DND-41 (cell line): ENCODE data around the gene BIRC2.

ENCODE experiments used
- ATAC-seq: fragments of 200-7000 bp; cut with Tn5 transposase; 3 replicates; pipeline ENCODE4 v1.9.1; 2021; ENCODE audit warnings: low read depth; ENCODE audit not compliant: insufficient read depth
- DNase-seq: peaks from one replicate; pipeline ENCODE4 v3.0.0-alpha.2; 2020
- H2AFZ ChIP-seq: 2 replicates; pipeline ENCODE4 v1.6.0; 2012; ENCODE audit warnings: low read depth, low read length
- H3K27ac ChIP-seq: 2 replicates; pipeline ENCODE4 v1.5.1; 2012; ENCODE audit warnings: low read length, inconsistent platforms
- H3K27me3 ChIP-seq: fragments of 200-600 bp; sonication (generic); 2 replicates; pipeline ENCODE4 v1.6.0; 2012; ENCODE audit warnings: low read length, mild to moderate bottlenecking, inconsistent platforms; ENCODE audit not compliant: insufficient read depth, poor library complexity
- H3K36me3 ChIP-seq: 2 replicates; pipeline ENCODE4 v1.5.1; 2012; ENCODE audit warnings: low read length, inconsistent platforms; ENCODE audit not compliant: insufficient read depth
- H3K4me1 ChIP-seq: 2 replicates; pipeline ENCODE4 v1.5.1; 2012; ENCODE audit warnings: mild to moderate bottlenecking, low read length; ENCODE audit not compliant: insufficient read depth
- H3K4me2 ChIP-seq: 2 replicates; pipeline ENCODE4 v1.6.0; 2012; ENCODE audit warnings: mild to moderate bottlenecking, moderate library complexity, low read length, inconsistent platforms; ENCODE audit not compliant: insufficient read depth
- H3K4me3 ChIP-seq, 2 experiments: fragments of 200-600 bp in 1 of 2; shearing (Covaris generic) in 1 of 2; 2 replicates each; pipeline ENCODE4 v1.5.1; 2012 to 2016; ENCODE audit warnings: inconsistent platforms in 2 of 2, low read length in 2 of 2, mild to moderate bottlenecking in 2 of 2, low read depth in 1 of 2, moderate library complexity in 1 of 2
- H3K79me2 ChIP-seq: 2 replicates; pipeline ENCODE4 v1.6.0; 2012; ENCODE audit warnings: low read length, inconsistent platforms; ENCODE audit not compliant: insufficient read depth
- H3K9ac ChIP-seq: 2 replicates; pipeline ENCODE4 v1.6.0; 2012; ENCODE audit warnings: low read depth, mild to moderate bottlenecking, inconsistent platforms, low read length, moderate library complexity
- H3K9me3 ChIP-seq: 2 replicates; pipeline ENCODE4 v1.5.1; 2012; ENCODE audit warnings: low read length, moderate library complexity, mild to moderate bottlenecking, inconsistent platforms; ENCODE audit not compliant: insufficient read depth, severe bottlenecking
- H4K20me1 ChIP-seq: 2 replicates; pipeline ENCODE4 v1.6.0; 2012; ENCODE audit warnings: low read length; ENCODE audit not compliant: insufficient read depth
- EZH2 ChIP-seq: IDR thresholded peaks from 3 replicates; pipeline ENCODE4 v1.6.1; 2012; ENCODE audit warnings: borderline replicate concordance, low read depth, mild to moderate bottlenecking, moderate library complexity, low read length, inconsistent platforms; ENCODE audit not compliant: severe bottlenecking
- TF ChIP-seq, protein P1 (sequence below): IDR thresholded peaks from 2 replicates; pipeline ENCODE4 v1.5.1; 2012; ENCODE audit warnings: borderline replicate concordance, low read length, moderate library complexity, mild to moderate bottlenecking; ENCODE audit not compliant: poor library complexity, severe bottlenecking; ENCODE audit errors: extremely low read depth

The BIRC2 gene

GRCh38 chr11:102375720-102376399 lies 28.8 kb downstream of the BIRC2 start:
- TF ChIP-seq, protein P1, sequence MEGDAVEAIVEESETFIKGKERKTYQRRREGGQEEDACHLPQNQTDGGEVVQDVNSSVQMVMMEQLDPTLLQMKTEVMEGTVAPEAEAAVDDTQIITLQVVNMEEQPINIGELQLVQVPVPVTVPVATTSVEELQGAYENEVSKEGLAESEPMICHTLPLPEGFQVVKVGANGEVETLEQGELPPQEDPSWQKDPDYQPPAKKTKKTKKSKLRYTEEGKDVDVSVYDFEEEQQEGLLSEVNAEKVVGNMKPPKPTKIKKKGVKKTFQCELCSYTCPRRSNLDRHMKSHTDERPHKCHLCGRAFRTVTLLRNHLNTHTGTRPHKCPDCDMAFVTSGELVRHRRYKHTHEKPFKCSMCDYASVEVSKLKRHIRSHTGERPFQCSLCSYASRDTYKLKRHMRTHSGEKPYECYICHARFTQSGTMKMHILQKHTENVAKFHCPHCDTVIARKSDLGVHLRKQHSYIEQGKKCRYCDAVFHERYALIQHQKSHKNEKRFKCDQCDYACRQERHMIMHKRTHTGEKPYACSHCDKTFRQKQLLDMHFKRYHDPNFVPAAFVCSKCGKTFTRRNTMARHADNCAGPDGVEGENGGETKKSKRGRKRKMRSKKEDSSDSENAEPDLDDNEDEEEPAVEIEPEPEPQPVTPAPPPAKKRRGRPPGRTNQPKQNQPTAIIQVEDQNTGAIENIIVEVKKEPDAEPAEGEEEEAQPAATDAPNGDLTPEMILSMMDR = no peak
- no peak for TF ChIP-seq EZH2
- ATAC-seq (no peak), DNase-seq (no peak)
- Histone ChIP-seq H4K20me1 (no peaks in the 10 kb centered on the region), H3K9me3 (no peaks in the 10 kb centered on the region), H3K79me2 (peaks cover 10% of the 10 kb centered on the region; the same call in 1 of the 2 replicates), H3K27me3 (no peaks in the 10 kb centered on the region), H3K4me1 (no peaks in the 10 kb centered on the region), H3K4me2 (no peak overlapping the region), H3K27ac (no peak overlapping the region), H3K9ac (no peak overlapping the region), H3K36me3 (peaks cover 43% of the 10 kb centered on the region), H2AFZ (no peak overlapping the region), H3K4me3 (no peak overlapping the region)

- Histone ChIP-seq H3K9me3 (no peaks in the 10 kb centered on the region), H3K4me3 (no peak overlapping the region), H3K79me2 (peaks cover 10% of the 10 kb centered on the region; the same call in 1 of the 2 replicates), H2AFZ (no peak overlapping the region), H4K20me1 (no peaks in the 10 kb centered on the region), H3K36me3 (peaks cover 48% of the 10 kb centered on the region), H3K27me3 (no peaks in the 10 kb centered on the region), H3K4me2 (no peak overlapping the region), H3K9ac (no peak overlapping the region), H3K4me1 (no peaks in the 10 kb centered on the region), H3K27ac (no peak overlapping the region)
- DNase-seq = no peak
- no peak for TF ChIP-seq EZH2
- TF ChIP-seq, protein P1 = no peak
- no peak for ATAC-seq
Observed at GRCh38 chr11:102377891-102378290, 30.9 kb downstream of the BIRC2 start.

DNA sequence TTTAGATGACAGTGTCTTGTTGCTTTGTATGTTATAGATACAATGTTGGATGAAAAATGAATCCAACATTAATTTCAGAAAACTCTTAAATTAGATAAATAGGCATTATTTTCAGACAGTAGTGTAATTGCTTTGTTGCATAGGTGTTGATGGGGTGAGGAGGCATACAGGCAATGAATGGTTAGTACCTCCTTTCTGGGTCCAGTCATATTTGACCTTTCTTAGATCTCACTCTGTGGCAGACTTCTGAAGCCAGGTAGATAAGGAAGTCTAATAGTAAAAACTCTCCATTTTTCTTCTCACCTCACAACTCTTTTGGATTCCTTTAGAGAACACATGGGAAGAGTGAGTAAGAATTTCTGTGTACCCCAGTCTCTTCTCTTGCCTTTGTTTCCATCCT lies 31.8 kb downstream of the BIRC2 start:
- peaks cover 10% of the 10 kb centered on the region; the same call in 1 of the 2 replicates for H3K79me2 ChIP-seq
- peaks cover 48% of the 10 kb centered on the region for H3K36me3 ChIP-seq
- no peak overlapping the region for H2AFZ ChIP-seq
- TF ChIP-seq EZH2 = no peak
- TF ChIP-seq, protein P1 = no peak
- H3K9me3 ChIP-seq = no peaks in the 10 kb centered on the region
- DNase-seq (no peak), ATAC-seq (no peak)
- H3K27ac ChIP-seq = no peak overlapping the region
- no peak overlapping the region for H3K4me2 ChIP-seq
- H3K27me3 ChIP-seq = no peaks in the 10 kb centered on the region
- H3K9ac ChIP-seq = no peak overlapping the region
- no peak overlapping the region for H3K4me3 ChIP-seq
- no peaks in the 10 kb centered on the region for H3K4me1 ChIP-seq
- H4K20me1 ChIP-seq = no peaks in the 10 kb centered on the region

DNA sequence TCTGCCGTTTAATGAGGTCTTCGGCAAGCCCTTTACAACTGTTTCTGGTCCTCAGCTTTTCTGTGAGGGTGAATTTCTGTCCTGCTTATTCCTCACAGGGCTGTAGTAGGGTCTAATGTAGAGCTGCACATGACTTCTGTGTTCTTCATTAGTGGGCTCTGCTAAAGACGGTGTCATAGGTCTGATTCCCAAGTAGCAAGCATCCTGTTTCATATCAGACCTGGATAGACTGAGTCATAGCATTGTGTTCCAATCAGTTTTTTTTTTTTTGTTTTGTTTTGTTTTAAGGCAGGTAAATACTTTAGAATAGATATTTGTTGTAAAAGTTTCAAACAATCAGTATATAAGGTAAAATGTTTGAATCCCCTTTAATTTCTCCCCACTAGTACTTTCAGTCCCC lies 35.4 kb downstream of the BIRC2 start:
- Histone ChIP-seq H3K27me3 (no peaks in the 10 kb centered on the region), H3K27ac (no peak overlapping the region), H3K9me3 (no peaks in the 10 kb centered on the region), H3K9ac (no peak overlapping the region), H3K79me2 (no peaks in the 10 kb centered on the region), H4K20me1 (no peaks in the 10 kb centered on the region), H3K4me2 (no peak overlapping the region), H2AFZ (no peak overlapping the region), H3K4me3 (no peak overlapping the region), H3K4me1 (peaks cover 30% of the 10 kb centered on the region), H3K36me3 (peaks cover 45% of the 10 kb centered on the region)
- ATAC-seq (no peak), DNase-seq (no peak)
- TF ChIP-seq, protein P1 = no peak
- TF ChIP-seq EZH2 = no peak
